ENCODE results near the gene PCDHGA4.

GRCh38 chr5:141388661-141389060 lies 33.8 kb downstream of the PCDHGA4 start:
- TF ChIP-seq POLR2A (IDR thresholded peaks at IDR 0.05; ENCODE audit: low read depth, low read length) (no peak), POLR2AphosphoS5 (IDR thresholded peaks at IDR 0.05; ENCODE audit: low read depth, low read length) (no peak), TAF1 (IDR thresholded peaks at IDR 0.05; ENCODE audit: borderline replicate concordance, low read depth, low read length) (no peak)

All from GM12892 (cell line).